ENCODE results near the gene TENM3.

The TENM3 gene

DNA sequence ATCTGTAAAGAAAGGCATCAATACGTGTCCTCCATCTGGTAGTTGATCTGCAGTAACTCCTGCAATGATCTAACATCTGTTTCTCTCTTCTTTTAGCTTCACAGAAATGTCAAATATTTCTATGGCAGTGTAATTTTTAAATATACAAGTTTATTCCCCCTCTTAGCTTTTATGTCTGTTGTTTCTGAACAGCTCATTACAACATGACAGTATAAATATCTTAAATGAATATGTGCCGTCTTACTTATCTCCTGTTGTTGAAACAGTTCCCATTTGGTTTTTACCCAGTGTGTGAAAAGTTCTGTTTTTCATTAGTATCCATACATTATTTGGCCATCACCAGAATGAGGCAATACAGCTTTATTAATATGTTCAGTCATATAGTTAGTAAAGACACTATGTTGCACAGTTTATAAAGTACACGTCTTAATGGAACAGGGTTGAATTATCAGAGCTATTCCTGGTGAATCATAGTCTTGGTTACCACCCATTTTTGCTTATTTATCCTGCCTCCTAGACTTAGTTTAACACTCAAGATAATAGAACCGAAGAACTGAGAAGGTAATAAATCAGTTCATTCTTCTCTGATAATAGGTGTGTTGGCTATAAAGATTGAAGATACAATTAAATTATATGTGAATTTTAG, 321.6 kb downstream of the TENM3 start:
- no peak for DNase-seq (ENCODE audit: low read depth in 2 of 2)

DNA sequence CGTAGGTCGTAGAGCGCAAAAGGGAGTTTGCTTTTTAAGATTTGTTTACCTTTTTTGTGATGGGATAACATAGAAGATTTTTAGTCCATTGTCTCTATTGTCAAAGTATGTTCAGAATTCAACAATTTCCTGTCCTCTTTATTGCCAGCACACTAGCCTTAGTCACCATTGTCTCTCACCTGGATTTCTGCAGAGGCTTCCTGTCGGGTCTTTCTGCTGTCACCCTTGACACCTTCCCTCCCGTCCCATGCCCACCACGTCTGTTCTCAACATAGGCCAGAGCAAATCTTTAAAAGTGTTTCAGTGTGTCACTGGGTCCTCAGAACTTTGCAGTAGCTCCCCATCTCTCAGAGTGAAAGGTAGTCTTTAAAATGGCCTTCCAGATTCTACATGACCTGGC, 323.9 kb downstream of the TENM3 start:
- DNase-seq (ENCODE audit: low read depth in 2 of 2): no peak

DNA sequence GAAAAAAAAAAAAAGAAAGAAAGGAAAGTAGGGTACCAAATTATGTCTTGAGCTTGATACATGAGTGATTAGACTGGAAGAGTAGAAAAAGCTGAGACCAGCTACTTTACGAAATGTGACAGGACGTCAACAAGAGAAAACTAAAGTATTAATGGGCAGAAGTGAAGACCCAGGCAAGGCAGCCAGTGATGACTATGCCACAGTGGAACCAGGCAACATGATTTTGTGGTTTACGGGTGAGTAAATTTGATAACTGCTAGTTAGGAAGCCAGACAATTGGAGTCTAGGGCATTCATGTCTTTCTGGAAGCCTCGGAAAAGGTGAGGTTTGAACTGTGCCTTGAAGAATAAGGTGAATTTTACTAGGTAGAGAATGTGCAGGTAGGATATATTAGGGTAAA, 326.4 kb downstream of the TENM3 start:
- no peak for DNase-seq (ENCODE audit: low read depth in 2 of 2)

DNA sequence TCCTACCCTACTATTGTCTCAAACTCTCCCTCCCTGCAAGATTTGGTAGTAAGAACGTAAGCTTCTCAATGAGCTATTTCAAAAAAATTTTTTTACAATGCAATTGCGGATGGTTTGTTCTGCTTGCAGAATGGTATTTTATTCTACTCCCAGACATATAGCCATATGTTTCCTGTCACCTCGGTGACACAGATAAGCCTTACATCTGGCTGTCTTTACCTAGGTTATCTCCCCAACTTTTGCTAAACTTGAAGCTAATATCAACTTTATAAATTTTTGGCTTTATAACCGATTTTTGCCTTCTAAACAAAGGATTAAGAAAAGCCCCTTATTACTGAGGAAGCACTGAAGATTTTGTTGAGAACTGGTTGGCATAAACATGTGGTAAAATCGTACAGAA, 331.5 kb downstream of the TENM3 start:
- DNase-seq (ENCODE audit: low read depth in 2 of 2): no peak

DNA sequence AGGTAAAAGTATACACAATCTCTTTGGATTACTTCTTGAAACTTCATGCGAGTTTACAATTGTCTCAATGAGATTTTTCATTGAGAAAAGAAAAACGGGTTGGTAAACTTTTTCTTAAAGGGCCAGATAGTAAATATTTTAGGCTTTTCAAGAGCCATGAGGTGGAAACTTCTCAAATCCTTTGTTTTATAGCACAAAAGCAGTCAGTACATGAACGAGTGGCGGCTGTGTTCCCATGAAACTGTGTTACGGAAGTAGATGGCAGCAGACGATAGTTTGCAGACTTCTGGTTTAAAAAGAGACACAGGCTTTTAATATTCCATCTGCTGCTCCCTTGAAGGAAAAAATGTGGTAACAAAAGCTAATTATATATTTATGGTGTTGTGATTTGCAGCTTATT, 332.0 kb downstream of the TENM3 start:
- DNase-seq (ENCODE audit: low read depth in 2 of 2): no peak

DNA sequence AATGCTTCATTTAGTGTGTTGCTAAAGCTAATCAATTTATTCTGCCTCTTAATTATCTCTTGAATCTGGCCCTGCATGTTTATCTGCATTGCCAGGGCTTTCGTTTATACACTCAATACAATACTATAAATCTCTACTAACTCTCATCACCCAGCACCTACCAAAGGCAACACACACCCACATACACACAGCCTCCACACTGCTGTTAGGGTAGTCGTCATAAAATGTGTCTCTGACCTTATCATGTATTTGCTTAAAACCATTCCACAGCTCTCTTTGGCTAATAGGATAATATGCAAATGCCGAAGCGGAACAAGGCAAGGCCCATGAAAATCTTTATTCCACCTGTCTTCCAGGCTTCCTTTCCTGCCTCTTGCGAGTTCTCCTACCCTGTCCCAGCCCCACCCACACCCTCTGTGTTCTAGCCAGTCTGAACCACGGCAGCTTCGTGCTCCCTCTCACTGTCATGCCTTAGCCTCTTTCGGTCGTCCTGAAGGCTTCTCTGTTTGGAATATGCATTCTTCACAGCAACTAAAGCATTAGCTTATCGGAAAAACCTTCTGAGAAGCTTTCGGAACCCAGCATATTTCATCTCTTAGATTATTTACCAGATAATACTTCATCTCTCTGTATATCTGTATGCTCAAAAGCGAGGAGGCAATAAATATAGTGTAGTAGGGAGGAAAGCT, 333.5 kb downstream of the TENM3 start:
- DNase-seq (ENCODE audit: low read depth in 2 of 2): no peak

DNA sequence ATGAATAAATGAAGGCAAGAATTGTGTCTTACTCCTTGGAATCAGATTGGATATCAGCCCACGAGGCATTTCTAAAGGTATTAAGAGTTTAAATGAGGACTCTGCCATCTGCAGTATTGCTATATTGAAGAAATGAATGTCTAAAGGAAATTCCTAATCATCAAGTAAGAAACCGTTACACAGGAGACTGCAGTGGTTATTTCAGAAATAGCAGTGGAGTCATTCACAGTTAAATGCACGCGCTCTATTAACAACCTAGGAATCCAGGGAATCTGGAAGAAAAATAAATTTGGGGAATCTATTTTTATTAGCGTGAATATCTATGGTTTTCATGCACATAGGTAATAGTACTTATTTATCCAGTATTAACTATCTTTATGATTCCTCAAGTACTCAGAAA, 334.2 kb downstream of the TENM3 start:
- DNase-seq (ENCODE audit: low read depth in 2 of 2): no peak

DNA sequence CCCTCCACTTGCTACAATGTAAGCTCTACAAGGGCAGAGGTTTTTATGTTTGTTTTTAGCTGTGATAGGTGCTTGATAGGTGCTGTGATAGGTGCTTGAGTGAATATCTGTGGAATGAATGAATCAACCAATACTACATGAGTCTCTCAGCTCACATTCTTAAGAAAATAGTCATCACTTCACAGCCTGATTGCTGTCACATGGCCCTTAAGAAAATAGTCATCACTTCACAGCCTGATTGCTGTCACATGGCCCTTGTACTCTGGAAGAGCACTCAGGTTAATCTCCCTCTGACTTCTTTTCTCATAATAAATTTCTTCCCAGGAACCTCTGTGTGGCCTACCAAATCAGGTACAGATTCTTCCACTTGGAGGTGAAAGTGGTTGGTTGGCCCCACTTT, 335.2 kb downstream of the TENM3 start:
- no peak for DNase-seq (ENCODE audit: low read depth in 2 of 2)

DNA sequence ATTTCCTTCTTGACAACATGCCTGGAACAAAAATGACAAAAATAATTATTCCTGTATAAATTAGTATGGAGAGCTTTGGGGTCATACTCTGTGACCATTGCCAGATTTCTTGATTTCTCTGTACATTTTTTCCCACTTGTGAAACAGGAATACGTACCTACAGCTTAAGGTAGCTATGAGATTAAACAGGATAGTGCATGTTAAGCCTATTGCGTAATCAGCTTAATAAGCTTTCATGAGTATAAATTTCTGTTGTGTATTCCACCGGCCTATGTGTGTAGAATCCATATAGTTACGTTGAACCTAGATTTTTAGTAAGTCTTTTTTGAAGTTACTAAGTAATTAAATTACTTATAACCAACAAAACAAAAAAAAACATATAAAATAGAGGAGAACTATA, 339.0 kb downstream of the TENM3 start:
- no peak for DNase-seq (ENCODE audit: low read depth in 2 of 2)

DNA sequence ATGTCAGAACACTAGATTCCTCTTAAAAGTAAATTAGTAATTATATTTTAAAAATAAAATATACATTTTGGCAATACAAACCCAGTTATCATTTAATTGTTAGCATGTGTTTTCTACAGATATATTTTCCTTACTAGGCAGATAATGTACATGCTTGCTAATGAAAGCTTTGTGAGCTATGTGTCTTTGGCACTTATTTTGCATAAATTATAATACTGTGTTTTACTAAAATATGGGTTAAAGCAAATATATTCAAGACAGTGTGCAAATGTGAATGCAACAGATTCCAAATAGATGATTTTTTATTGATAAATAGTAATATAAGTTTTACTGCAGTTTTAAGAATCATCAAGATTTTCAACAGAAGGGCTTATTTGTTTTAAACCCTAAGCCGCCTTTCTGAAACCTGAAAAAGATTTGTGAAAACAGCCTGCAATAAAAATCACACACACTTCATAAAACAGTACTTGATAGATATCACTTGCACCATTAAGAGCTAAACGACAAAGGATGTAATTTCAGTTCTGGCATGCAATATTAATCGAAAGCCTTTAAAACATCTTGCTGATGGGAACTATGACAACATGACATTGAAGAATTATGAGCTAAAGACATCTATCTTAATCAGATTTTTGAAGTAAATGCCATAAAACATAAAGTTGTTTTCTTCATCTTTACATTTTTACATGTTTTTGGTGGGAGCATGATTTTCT, 340.7 kb downstream of the TENM3 start:
- DNase-seq (ENCODE audit: low read depth in 2 of 2): no peak

DNA sequence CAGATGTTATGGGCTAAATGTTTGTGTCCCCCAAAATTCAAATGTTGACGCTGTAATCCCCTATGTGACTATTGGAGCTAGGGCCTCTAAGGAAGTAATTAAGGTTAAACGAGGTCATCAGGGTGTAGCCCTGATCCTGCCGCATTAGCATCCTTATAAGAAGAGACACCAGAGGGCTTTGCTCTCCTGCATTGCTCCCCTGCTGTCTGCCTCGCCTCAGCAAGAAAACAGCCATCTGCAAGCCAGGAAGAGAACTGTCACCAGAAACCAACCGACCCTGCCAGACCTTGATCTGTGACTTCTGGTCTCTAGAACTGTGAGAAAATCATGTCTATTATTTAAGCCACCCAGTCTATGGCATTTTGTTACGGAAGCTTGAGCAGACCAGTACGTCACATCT, 342.1 kb downstream of the TENM3 start:
- DNase-seq (ENCODE audit: low read depth in 2 of 2): no peak

DNA sequence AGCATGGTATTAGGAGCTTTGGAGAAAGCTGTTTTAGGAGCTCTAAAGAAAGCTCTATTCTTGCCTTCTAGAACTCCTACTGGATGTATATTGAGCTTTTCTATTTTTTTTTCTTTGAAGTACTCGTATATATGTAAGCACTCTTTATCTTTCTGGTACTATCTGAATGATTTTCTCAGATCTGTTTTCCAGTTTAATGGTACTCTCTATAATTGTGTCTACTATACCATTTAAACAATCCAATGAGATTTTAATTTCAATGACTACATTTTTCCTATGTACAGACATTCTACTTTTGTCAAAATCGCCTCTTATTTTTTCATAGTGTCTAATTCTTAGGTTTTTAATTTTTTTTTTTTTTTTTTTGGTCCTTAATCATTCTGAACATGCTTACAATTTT, 345.9 kb downstream of the TENM3 start:
- DNase-seq (ENCODE audit: low read depth in 2 of 2): no peak

DNA sequence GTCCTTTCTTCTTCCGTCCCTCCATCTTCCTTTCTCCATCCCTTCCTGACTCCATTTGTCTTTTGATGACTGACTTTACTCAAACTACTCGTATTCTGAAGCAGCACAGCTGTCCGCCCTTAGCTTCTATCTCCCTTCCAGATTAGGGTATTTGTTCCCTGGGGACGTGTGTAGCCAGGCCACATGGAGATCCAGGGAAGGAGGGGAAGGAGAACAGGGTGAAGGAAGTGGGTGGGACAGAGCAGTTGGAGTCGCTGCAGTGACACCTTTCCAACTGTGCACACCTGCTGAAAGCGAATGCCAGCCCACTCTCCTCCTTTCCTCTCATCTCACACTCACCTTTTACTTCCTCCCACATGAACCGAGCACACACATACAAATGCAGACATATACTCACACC, 350.2 kb downstream of the TENM3 start:
- DNase-seq (ENCODE audit: low read depth in 2 of 2): no peak

DNA sequence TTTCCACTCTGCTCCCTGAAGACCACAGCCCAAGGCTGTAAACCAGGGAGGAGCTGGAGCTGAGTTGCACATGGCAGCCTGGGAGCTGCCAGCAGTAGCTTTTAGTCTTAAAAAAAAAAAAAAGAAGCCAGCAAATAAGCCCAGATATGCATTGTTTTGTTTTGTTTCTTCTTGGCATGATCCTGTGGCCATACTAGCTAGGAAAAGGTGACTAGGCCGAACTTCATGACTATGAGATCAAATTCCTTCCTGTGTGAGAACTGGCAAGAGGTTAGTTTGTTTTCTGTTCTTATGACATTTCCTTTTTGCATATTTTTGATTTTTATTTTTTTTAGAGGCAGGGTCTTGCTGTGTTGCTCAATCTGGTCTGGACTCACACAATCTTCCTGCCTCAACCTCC, 350.7 kb downstream of the TENM3 start:
- DNase-seq (ENCODE audit: low read depth in 2 of 2): no peak

DNA sequence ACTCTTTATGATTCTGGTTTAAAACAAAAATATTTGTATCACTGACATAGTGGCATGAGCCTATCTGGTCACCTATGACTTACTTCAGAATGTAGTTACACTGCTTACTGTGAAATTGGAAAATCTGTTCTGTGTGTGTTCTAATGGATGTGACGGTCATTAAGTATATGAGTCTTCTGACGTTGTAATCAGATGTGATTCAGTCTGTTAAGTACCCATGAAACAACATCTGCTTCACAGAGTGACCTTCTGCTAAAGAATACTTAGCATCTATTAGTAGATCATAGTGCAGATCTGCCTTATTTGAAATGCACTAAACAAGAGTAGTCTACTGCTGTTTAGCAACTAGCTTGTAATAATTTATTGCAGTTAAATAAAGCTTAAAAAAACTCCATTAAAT, 356.9 kb downstream of the TENM3 start:
- no peak for DNase-seq (ENCODE audit: low read depth in 2 of 2)

DNA sequence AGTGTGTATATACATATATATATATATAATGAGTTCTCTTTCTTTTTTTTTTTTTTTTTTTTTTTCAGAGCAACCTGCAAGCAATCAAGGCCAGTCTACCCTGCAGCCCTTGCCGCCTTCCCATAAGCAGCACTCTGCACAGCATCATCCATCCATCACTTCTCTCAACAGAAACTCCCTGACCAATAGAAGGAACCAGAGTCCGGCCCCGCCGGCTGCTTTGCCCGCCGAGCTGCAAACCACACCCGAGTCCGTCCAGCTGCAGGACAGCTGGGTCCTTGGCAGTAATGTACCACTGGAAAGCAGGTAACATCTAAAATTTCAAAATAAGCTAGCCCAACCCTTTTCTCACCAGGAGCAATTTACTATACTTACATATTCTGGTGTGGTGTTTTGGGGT, 357.7 kb downstream of the TENM3 start:
- no peak for DNase-seq (ENCODE audit: low read depth in 2 of 2)

DNA sequence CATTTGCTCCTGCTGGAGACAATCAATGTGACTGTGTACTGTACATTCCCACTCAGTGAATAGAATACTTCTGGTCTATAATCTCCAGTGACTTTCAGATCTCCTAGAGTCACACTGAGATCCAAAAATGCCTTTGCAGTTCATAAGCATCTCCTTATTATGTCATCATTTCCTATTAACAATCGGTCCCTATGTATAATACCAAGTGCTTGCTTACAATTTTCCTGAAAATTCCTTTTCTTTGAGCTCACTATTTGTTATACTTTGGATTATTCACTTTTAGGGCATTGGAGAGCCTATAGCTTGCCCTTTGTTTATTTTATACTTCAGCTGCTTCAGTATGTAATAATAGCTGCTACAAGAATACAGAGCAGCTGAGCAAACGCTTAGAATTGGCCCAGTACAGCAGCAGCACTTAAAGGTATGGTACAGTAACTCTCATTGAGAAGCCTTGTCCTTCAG, 361.0 kb downstream of the TENM3 start:
- no peak for DNase-seq (ENCODE audit: low read depth in 2 of 2)

DNA sequence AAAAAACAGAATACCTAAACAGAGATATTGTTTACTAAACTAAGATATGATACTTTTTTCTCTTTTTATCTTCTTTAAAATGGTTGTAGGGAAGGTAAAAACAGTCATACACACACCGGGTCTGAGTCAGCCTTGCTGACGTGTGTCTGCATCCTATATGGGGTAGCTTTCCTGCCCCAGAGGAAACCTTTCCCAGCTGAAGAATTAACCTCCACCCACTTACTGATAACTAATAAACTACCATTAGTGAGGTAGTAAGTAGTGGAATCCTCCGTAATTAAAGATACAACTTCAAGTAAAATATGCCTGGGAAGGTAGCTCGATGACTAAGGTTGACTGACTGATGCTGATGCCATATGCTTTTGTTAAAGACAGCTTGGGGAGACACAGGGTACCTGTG, 361.8 kb downstream of the TENM3 start:
- DNase-seq (ENCODE audit: low read depth in 2 of 2): no peak

DNA sequence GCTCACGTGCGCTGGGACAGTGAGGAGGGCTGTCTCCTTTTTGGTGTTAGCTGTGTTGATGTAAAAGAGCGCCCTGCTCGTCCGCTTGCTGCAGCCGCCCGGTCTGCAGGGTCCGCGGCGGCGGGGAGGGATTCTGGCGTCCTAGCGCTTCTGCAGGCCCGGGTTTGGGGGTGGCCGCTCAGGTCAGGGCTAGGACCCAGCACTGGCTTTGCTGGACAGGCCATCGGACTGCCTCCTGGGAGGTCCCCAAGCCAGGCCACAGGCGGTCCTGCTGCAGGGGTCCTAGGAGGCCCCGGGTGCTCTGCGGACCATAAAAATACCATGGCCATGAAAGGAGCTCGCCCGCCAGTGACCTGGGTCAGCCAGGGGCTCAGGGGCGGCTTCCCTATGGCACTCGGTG, 365.3 kb downstream of the TENM3 start:
- no peak for DNase-seq (ENCODE audit: low read depth in 2 of 2)

DNA sequence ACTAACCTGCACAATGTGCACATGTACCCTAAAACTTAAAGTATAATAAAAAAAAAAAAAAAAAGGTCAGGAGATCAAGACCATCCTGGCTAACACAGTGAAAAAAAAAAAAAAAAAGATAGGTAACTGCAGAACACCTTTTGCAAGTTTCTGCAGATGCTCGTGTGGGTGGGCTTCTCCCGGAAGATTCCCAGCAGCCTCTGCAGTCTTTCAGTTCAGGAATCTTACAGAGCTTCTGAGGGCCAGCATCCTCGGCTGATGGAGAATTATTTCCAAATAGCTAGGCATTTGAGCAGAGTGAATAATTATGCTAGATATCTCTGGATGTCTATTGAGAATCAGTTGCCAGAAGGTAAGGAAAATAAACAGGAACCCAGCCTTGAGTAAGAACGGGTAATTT, 373.3 kb downstream of the TENM3 start:
- DNase-seq (ENCODE audit: low read depth in 2 of 2): no peak

DNA sequence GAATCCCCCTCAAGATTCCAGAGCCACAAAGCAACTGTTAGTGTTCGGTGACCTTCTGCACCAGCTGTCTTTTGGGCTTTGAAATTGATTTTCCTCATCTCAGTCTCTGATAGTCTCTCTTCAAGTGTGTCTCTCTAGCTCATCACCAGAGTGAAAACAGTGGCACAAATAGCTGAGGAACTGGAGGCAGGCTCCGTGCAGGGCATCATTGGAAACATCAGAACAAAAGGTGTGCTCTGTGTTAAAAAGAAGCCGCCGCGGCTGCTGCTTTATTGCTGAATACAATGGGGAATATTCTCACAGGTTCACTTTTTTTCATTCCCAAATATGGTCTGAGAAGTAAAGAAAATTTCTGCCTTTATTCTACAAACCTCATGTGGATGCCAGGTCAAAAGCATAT, 376.5 kb downstream of the TENM3 start:
- DNase-seq (ENCODE audit: low read depth in 2 of 2): no peak

DNA sequence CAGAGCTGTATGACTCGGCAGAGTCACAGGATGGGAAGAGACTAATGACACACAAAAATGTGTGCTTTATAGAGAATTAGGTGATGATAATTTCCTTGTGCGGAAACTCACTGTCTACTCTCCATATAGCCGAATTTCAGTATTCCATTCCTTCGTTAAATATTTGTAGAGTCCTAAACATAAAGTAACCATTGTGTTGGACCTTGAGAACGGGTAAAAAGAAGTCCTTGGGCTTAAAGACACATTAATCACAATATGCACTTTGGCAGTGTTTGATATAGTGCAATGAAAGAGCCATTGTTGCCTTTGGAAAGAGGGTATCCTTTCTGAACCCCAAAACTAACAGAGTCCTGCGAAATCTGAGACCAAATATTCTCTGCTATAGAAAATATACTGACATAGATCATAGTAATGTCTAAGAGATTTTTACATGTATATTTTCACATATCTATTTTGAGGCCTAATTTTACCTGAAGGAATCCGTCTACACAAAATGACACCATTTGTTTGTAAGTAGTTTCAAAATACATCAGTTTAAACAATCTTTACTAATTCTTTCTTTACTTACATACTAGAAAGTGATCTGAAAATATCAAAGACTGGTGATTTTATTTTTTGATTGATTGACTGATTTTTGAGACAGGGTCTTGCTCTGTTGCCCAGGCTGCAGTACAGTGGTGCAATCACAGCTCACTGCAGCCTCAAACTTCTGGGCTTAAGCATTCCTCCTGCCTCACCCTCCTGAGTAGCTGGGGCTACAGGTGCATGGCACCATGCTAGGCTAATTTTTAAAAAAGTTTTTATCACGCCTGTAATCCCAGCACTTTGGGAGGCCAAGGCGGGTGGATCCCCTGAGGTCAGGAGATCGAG, 377.1 kb downstream of the TENM3 start:
- no peak for DNase-seq (ENCODE audit: low read depth in 2 of 2)
